PC-3 (cell line): ENCODE measurements around the gene PLSCR1. TPM values are rescaled to one million over a fixed set of nuclear protein-coding genes. Genes with fewer than 3 reads are reported as not detected.

Experiments used
- ATAC-seq: fragments of 200-7000 bp; cut with Tn5 transposase; 2 replicates; pipeline ENCODE4 v1.9.1; 2020; ENCODE audit warnings: mild to moderate bottlenecking, moderate library complexity
- BruUV-seq: library from RNA; stranded (reverse); fragments of 400-500 nt; replicated peaks from 2 replicates; lab custom pipeline; 2021; lab: Mats Ljungman, UMichigan
- CTCF ChIA-PET: fragments of 300-600 bp; sonication (Branson Sonifier 250); formaldehyde crosslinking; loops from one replicate; lab custom pipeline; 2022; ENCODE audit warnings: antibody characterized with exemption; lab: Charles Lee
- POLR2A ChIA-PET: fragments of 300-600 bp; sonication (Branson Sonifier 250); formaldehyde crosslinking; loops from one replicate; lab custom pipeline; 2022; ENCODE audit warnings: antibody characterized with exemption; ENCODE audit not compliant: unreplicated experiment; lab: Charles Lee
- DNase-seq: peaks from one replicate; pipeline ENCODE4 v3.0.0-alpha.2; 2015
- H2AFZ ChIP-seq: fragments of 300-600 bp; sonication (generic); 2 replicates; pipeline ENCODE4 v1.6.0; 2016; ENCODE audit warnings: antibody characterized with exemption, low read length
- H3F3A ChIP-seq: fragments of 300-600 bp; sonication (generic); one replicate; pipeline ENCODE4 v1.6.0; 2017; ENCODE audit warnings: antibody characterized with exemption, low read length, control low read depth, mild to moderate bottlenecking; ENCODE audit not compliant: unreplicated experiment
- H3K27ac ChIP-seq: fragments of 300-600 bp; sonication (generic); 2 replicates; pipeline ENCODE4 v1.5.1; 2016; ENCODE audit warnings: mild to moderate bottlenecking, low read length
- H3K27me3 ChIP-seq: fragments of 300-600 bp; sonication (generic); 2 replicates; pipeline ENCODE4 v1.6.1; 2016; ENCODE audit warnings: low read length, mixed read lengths
- H3K36me3 ChIP-seq: fragments of 300-600 bp; sonication (generic); 2 replicates; pipeline ENCODE4 v1.6.1; 2016; ENCODE audit warnings: low read depth, mixed run types, low read length, mixed read lengths
- H3K4me1 ChIP-seq: fragments of 300-600 bp; sonication (generic); 2 replicates; pipeline ENCODE4 v1.5.1; 2016; ENCODE audit warnings: low read length; ENCODE audit not compliant: insufficient read depth
- H3K4me2 ChIP-seq: fragments of 300-600 bp; sonication (generic); 2 replicates; pipeline ENCODE4 v1.6.0; 2016; ENCODE audit warnings: low read length
- H3K4me3 ChIP-seq: fragments of 300-600 bp; sonication (generic); 2 replicates; pipeline ENCODE4 v1.5.1; 2016; ENCODE audit warnings: mild to moderate bottlenecking, low read length, mixed read lengths
- H3K79me2 ChIP-seq: fragments of 300-600 bp; sonication (generic); 2 replicates; pipeline ENCODE4 v1.6.1; 2017; ENCODE audit warnings: low read length, mixed read lengths
- H3K9ac ChIP-seq: fragments of 300-600 bp; sonication (generic); 2 replicates; pipeline ENCODE4 v1.6.0; 2016; ENCODE audit warnings: mild to moderate bottlenecking, low read length
- H3K9me2 ChIP-seq: fragments of 300-600 bp; sonication (generic); replicated peaks from 2 replicates; pipeline ENCODE4 v1.6.1; 2016; ENCODE audit warnings: mixed run types, low read length, mixed read lengths
- H3K9me3 ChIP-seq: fragments of 300-600 bp; sonication (generic); 2 replicates; pipeline ENCODE4 v1.6.1; 2016; ENCODE audit warnings: low read length, mixed read lengths
- H4K20me1 ChIP-seq: fragments of 300-600 bp; sonication (generic); 2 replicates; pipeline ENCODE4 v1.6.1; 2016; ENCODE audit warnings: low read length, mixed read lengths
- CTCF ChIP-seq: fragments of 300-600 bp; sonication (generic); conservative IDR thresholded peaks from 2 replicates; pipeline ENCODE4 v1.5.1; 2017; ENCODE audit warnings: antibody characterized with exemption, low read depth, mild to moderate bottlenecking, low read length
- EZH2 ChIP-seq: fragments of 300-600 bp; sonication (generic); IDR thresholded peaks from one replicate; pipeline ENCODE4 v1.6.1; 2017; ENCODE audit warnings: antibody characterized with exemption, mild to moderate bottlenecking, low read length; ENCODE audit not compliant: unreplicated experiment
- EZH2phosphoT487 ChIP-seq: fragments of 300-600 bp; sonication (generic); IDR thresholded peaks from 2 replicates; pipeline ENCODE4 v1.6.1; 2018; ENCODE audit warnings: mild to moderate bottlenecking, antibody characterized with exemption, low read length, borderline replicate concordance
- intact Hi-C: fragments of 100-400 bp; cut with micrococcal nuclease; formaldehyde crosslinking; loops from 2 replicates; pipeline ENCODE4 v1.9.0; 2023
- total RNA-seq: library from RNA; depleted of rRNA; stranded (reverse); fragments of >200 nt; gene quantifications from 2 replicates; pipeline ENCODE4 v1.2.3, GENCODE V29; 2014

Gene PLSCR1
- total RNA-seq, 1 experiment from 2014 or later = 48.8 TPM

GRCh38 chr3:146544929-146545528 is 622 bp upstream of the PLSCR1 start:
- no peaks in the 10 kb centered on the region for H3K9me2 ChIP-seq
- H3K4me2 ChIP-seq = peak overlapping the region; percentile 93
- H4K20me1 ChIP-seq = peaks cover 23% of the 10 kb centered on the region
- BruUV-seq = TSS peak; percentile 95
- peak overlapping the region; percentile 96 for H3K9ac ChIP-seq
- no peaks in the 10 kb centered on the region for H3K9me3 ChIP-seq
- ChIA-PET CTCF (interaction anchor here (0.6 kb wide), 1 partner anchor 39 kb away, joined by 4 read pairs; no protein-coding TSS in a partner anchor), POLR2A (interaction anchor here (0.6 to 0.7 kb wide), 10 partner anchors 10 to 1698 kb away, joined by 3 to 7 read pairs (median 4); partner anchors contain the start of gene PLSCR2)
- TF ChIP-seq CTCF (no peak), EZH2 (no peak), EZH2phosphoT487 (no peak)
- ATAC-seq = no peak
- peak overlapping the region; percentile 76 for H2AFZ ChIP-seq
- H3K27ac ChIP-seq = peak overlapping the region; percentile 89
- H3K27me3 ChIP-seq = no peaks in the 10 kb centered on the region
- no peak for DNase-seq
- H3K79me2 ChIP-seq = peaks cover 50% of the 10 kb centered on the region
- intact Hi-C loops = loop anchor here (1.0 to 5.0 kb wide), 3 partner anchors 39 to 167 kb away; partner anchors contain the start of gene PLSCR2
- no peaks in the 10 kb centered on the region for H3F3A ChIP-seq
- H3K4me3 ChIP-seq = peak overlapping the region; percentile 92
- no peaks in the 10 kb centered on the region for H3K36me3 ChIP-seq
- peaks cover 32% of the 10 kb centered on the region for H3K4me1 ChIP-seq

GRCh38 chr3:146543461-146544001 is 876 bp downstream of the PLSCR1 start:
- no peaks in the 10 kb centered on the region for H3K9me3 ChIP-seq
- no peak for DNase-seq
- H3K27me3 ChIP-seq = no peaks in the 10 kb centered on the region
- no peaks in the 10 kb centered on the region for H3F3A ChIP-seq
- H3K4me1 ChIP-seq = peaks cover 32% of the 10 kb centered on the region
- CTCF ChIA-PET = no interaction called here
- H3K4me3 ChIP-seq = peak overlapping the region; percentile 92
- peak overlapping the region; percentile 96 for H3K9ac ChIP-seq
- H2AFZ ChIP-seq = peak overlapping the region; percentile 76
- H3K36me3 ChIP-seq = no peaks in the 10 kb centered on the region
- H3K27ac ChIP-seq = peak overlapping the region; percentile 89
- no peak for TF ChIP-seq CTCF
- no peak for TF ChIP-seq EZH2phosphoT487
- TF ChIP-seq EZH2 = no peak
- H3K9me2 ChIP-seq = no peaks in the 10 kb centered on the region
- TSS peak; percentile 32 for BruUV-seq
- H3K4me2 ChIP-seq = peak overlapping the region; percentile 93
- H3K79me2 ChIP-seq = peaks cover 60% of the 10 kb centered on the region
- peaks cover 23% of the 10 kb centered on the region for H4K20me1 ChIP-seq
- intact Hi-C loops = loop anchor here (1.0 to 5.0 kb wide), 3 partner anchors 37 to 169 kb away; partner anchors contain the start of gene PLSCR2
- POLR2A ChIA-PET = interaction anchor here (0.6 to 1.3 kb wide), 2 partner anchors 12 to 75 kb away, joined by 3 to 6 read pairs; partner anchors contain the start of gene PLSCR2
- peak; percentile 9 for ATAC-seq

DNA sequence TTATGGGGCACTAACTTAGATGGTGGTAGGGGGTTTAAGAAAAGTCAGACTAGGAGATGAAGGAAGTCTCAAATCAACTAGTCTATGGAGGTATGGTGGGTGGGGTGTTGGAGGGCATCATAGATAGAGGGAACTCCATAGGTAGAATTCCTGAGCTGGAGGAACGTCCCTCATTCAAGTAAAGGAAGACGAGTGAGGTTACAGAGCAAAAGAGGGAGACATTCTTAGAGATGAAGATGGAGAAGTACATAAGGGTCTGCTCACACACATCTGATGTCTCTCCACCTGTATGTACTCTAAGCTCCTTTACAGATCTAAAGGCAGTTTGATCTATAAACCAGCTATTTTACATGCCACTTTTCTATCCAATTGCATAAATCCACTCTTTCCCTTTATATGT is 1.4 kb downstream of the PLSCR1 start:
- H2AFZ ChIP-seq = no peak overlapping the region
- no peaks in the 10 kb centered on the region for H3K36me3 ChIP-seq
- ChIA-PET CTCF (no interaction called here), POLR2A (interaction anchor here (1.3 kb wide), 1 partner anchor 74 kb away, joined by 6 read pairs; the partner anchor contains the start of gene PLSCR2)
- peak overlapping the region; percentile 93 for H3K4me2 ChIP-seq
- no TSS peak for BruUV-seq
- H3K27me3 ChIP-seq = no peaks in the 10 kb centered on the region
- no peaks in the 10 kb centered on the region for H3K9me2 ChIP-seq
- ATAC-seq (no peak), DNase-seq (no peak)
- peaks cover 63% of the 10 kb centered on the region for H3K79me2 ChIP-seq
- no peaks in the 10 kb centered on the region for H3K9me3 ChIP-seq
- intact Hi-C loops = loop anchor here (5.0 kb wide), 1 partner anchor 169 kb away; no protein-coding TSS in a partner anchor
- H3K27ac ChIP-seq = no peak overlapping the region
- H3K4me3 ChIP-seq = peak overlapping the region; percentile 92
- TF ChIP-seq CTCF (no peak), EZH2 (no peak), EZH2phosphoT487 (no peak)
- H3K4me1 ChIP-seq = peaks cover 32% of the 10 kb centered on the region
- no peaks in the 10 kb centered on the region for H3F3A ChIP-seq
- H3K9ac ChIP-seq = peak overlapping the region; percentile 96; the same call in 1 of the 2 replicates
- peaks cover 23% of the 10 kb centered on the region for H4K20me1 ChIP-seq
